Mesenchymal stem cell (in vitro differentiated cells and primary cell): ENCODE measurements around the gene IL18BP.

Source experiments
- DNase-seq: peaks from one replicate; pipeline ENCODE4 v3.0.0-alpha.2; 2013
- H2AFZ ChIP-seq: one replicate; pipeline ENCODE4 v1.6.1; 2013; ENCODE audit warnings: low read depth, mild to moderate bottlenecking, control low read depth, inconsistent platforms, low read length, moderate library complexity
- H2AK5ac ChIP-seq: 2 replicates; pipeline ENCODE4 v1.6.1; 2013; ENCODE audit warnings: low read length, moderate library complexity, mild to moderate bottlenecking, inconsistent platforms; ENCODE audit not compliant: severe bottlenecking
- H2BK120ac ChIP-seq: one replicate; pipeline ENCODE4 v1.6.1; 2013; ENCODE audit warnings: low read depth, mild to moderate bottlenecking, inconsistent platforms, low read length, moderate library complexity
- H2BK12ac ChIP-seq, 2 experiments: one replicate each; pipeline ENCODE4 v1.6.1; 2013; ENCODE audit warnings: inconsistent platforms in 2 of 2, low read length in 2 of 2, mild to moderate bottlenecking in 2 of 2, moderate library complexity in 2 of 2, control low read depth in 1 of 2
- H2BK15ac ChIP-seq: one replicate; pipeline ENCODE4 v1.6.1; 2013; ENCODE audit warnings: mild to moderate bottlenecking, low read depth, inconsistent platforms; ENCODE audit not compliant: poor library complexity, severe bottlenecking
- H2BK5ac ChIP-seq: 2 replicates; pipeline ENCODE4 v1.6.1; 2013; ENCODE audit warnings: low read depth, mild to moderate bottlenecking, low read length, control low read depth, inconsistent platforms; ENCODE audit not compliant: poor library complexity, severe bottlenecking
- H3K14ac ChIP-seq, 2 experiments: one replicate each; pipeline ENCODE4 v1.6.1; 2013; ENCODE audit warnings: inconsistent platforms in 2 of 2, low read length in 2 of 2, control low read depth in 1 of 2, mild to moderate bottlenecking in 1 of 2, moderate library complexity in 1 of 2
- H3K18ac ChIP-seq, 2 experiments: one replicate each; pipeline ENCODE4 v1.6.1; 2013; ENCODE audit warnings: inconsistent platforms in 2 of 2, low read length in 2 of 2, control low read depth in 1 of 2, low read depth in 1 of 2, mild to moderate bottlenecking in 1 of 2
- H3K23ac ChIP-seq, 2 experiments: one replicate each; pipeline ENCODE4 v1.6.1; 2013; ENCODE audit warnings: inconsistent platforms in 2 of 2, low read length in 2 of 2, mild to moderate bottlenecking in 2 of 2, moderate library complexity in 2 of 2, control low read depth in 1 of 2
- H3K27ac ChIP-seq: 2 replicates; pipeline ENCODE4 v1.5.1; 2013; ENCODE audit warnings: mild to moderate bottlenecking, moderate library complexity, low read length, control low read depth, inconsistent platforms; ENCODE audit not compliant: poor library complexity, severe bottlenecking
- H3K27me3 ChIP-seq, 2 experiments: 2 replicates each; pipeline versions ENCODE4 v1.6.1 to v1.7.0; 2013; ENCODE audit warnings: low read length in 2 of 2, mild to moderate bottlenecking in 2 of 2, moderate library complexity in 2 of 2, control low read depth in 1 of 2, inconsistent platforms in 1 of 2; ENCODE audit not compliant: control insufficient read depth in 1 of 2, insufficient read depth in 1 of 2
- H3K36me3 ChIP-seq, 2 experiments: 2 replicates each; pipeline versions ENCODE4 v1.6.1 to v1.7.0; 2013; ENCODE audit warnings: low read length in 2 of 2, control low read depth in 1 of 2, inconsistent platforms in 1 of 2, low read depth in 1 of 2, mild to moderate bottlenecking in 1 of 2; ENCODE audit not compliant: insufficient read depth in 2 of 2, control insufficient read depth in 1 of 2
- H3K4ac ChIP-seq, 2 experiments: one replicate each; pipeline ENCODE4 v1.6.1; 2013; ENCODE audit warnings: inconsistent platforms in 2 of 2, low read length in 2 of 2, mild to moderate bottlenecking in 2 of 2, moderate library complexity in 2 of 2, control low read depth in 1 of 2, low read depth in 1 of 2
- H3K4me1 ChIP-seq: 2 replicates; pipeline ENCODE4 v1.6.1; 2013; ENCODE audit warnings: low read depth, low read length, control low read depth; ENCODE audit not compliant: control insufficient read depth, insufficient read depth
- H3K4me2 ChIP-seq: 2 replicates; pipeline ENCODE4 v1.6.1; 2013; ENCODE audit warnings: low read length, mild to moderate bottlenecking, inconsistent platforms; ENCODE audit not compliant: poor library complexity, severe bottlenecking
- H3K4me3 ChIP-seq, 2 experiments: 2 replicates each; pipeline versions ENCODE4 v1.5.1 to v1.7.0; 2013; ENCODE audit warnings: low read length in 2 of 2, mild to moderate bottlenecking in 2 of 2, control low read depth in 1 of 2, low read depth in 1 of 2; ENCODE audit not compliant: insufficient read depth in 1 of 2
- H3K79me1 ChIP-seq: replicated peaks from 2 replicates; pipeline ENCODE4 v1.6.1; 2013; ENCODE audit warnings: mild to moderate bottlenecking, control low read depth, low read length, inconsistent platforms; ENCODE audit not compliant: poor library complexity, severe bottlenecking
- H3K9ac ChIP-seq: 2 replicates; pipeline ENCODE4 v1.7.0; 2013; ENCODE audit warnings: mild to moderate bottlenecking, low read length, moderate library complexity
- H3K9me3 ChIP-seq: 2 replicates; pipeline ENCODE4 v1.7.0; 2013; ENCODE audit warnings: mild to moderate bottlenecking, low read length; ENCODE audit not compliant: control insufficient read depth
- H4K8ac ChIP-seq: one replicate; pipeline ENCODE4 v1.6.1; 2013; ENCODE audit warnings: inconsistent platforms, mild to moderate bottlenecking, low read length, moderate library complexity
- H4K91ac ChIP-seq: one replicate; pipeline ENCODE4 v1.6.1; 2013; ENCODE audit warnings: mild to moderate bottlenecking, low read length, inconsistent platforms
- WGBS: methylation state at CpG from one replicate; pipeline ENCODE4 v1.1.7; 2013; ENCODE audit warnings: mixed read lengths; 5-methylcytosine and 5-hydroxymethylcytosine counted together

Gene IL18BP

GRCh38 chr11:72007089-72007476, 8.4 kb downstream of the IL18BP start:
- Histone ChIP-seq H3K36me3 (peaks cover 92 to 98% of the 10 kb centered on the region in 2 experiments), H4K8ac (no peak overlapping the region), H3K4me2 (no peak overlapping the region), H2AFZ (no peak overlapping the region), H2BK5ac (no peak overlapping the region), H3K4me3 (no peak overlapping the region), H2AK5ac (no peak overlapping the region), H2BK120ac (no peak overlapping the region), H3K14ac (no peak overlapping the region), H3K23ac (no peak overlapping the region), H3K4me1 (peaks cover 19% of the 10 kb centered on the region), H3K4ac (no peak overlapping the region), H3K9me3 (no peaks in the 10 kb centered on the region), H3K27me3 (no peaks in the 10 kb centered on the region), H2BK15ac (no peak overlapping the region), H3K79me1 (peaks cover 33% of the 10 kb centered on the region), H3K9ac (no peak overlapping the region), H2BK12ac (no peak overlapping the region), H3K18ac (no peak overlapping the region), H3K27ac (no peak overlapping the region), H4K91ac (no peak overlapping the region)
- WGBS = 96% methylated on average over 15 of the region's 15 CpGs
- no peak for DNase-seq

GRCh38 chr11:72007587-72007986, 8.9 kb downstream of the IL18BP start:
- no peak overlapping the region for H3K14ac ChIP-seq
- H2BK12ac ChIP-seq = no peak overlapping the region
- no peaks in the 10 kb centered on the region for H3K27me3 ChIP-seq
- no peak overlapping the region for H3K27ac ChIP-seq
- H4K8ac ChIP-seq = no peak overlapping the region
- no peak overlapping the region for H3K4me2 ChIP-seq
- H2AFZ ChIP-seq = no peak overlapping the region
- no peak overlapping the region for H4K91ac ChIP-seq
- no peak overlapping the region for H2BK15ac ChIP-seq
- H3K4me1 ChIP-seq = peaks cover 23% of the 10 kb centered on the region
- no peak overlapping the region for H2AK5ac ChIP-seq
- H3K9me3 ChIP-seq = no peaks in the 10 kb centered on the region
- H3K18ac ChIP-seq = no peak overlapping the region
- 95% methylated on average over 5 of the region's 5 CpGs for WGBS
- H3K9ac ChIP-seq = no peak overlapping the region
- H2BK120ac ChIP-seq = no peak overlapping the region
- no peak overlapping the region for H3K4ac ChIP-seq
- no peak for DNase-seq
- H3K4me3 ChIP-seq = no peak overlapping the region
- H2BK5ac ChIP-seq = no peak overlapping the region
- H3K23ac ChIP-seq = no peak overlapping the region
- H3K79me1 ChIP-seq = peaks cover 33% of the 10 kb centered on the region
- peaks cover 94 to 98% of the 10 kb centered on the region in 2 experiments for H3K36me3 ChIP-seq

GRCh38 chr11:72008728-72009127, 10.0 kb downstream of the IL18BP start:
- Histone ChIP-seq H2BK15ac (no peak overlapping the region), H3K27ac (no peak overlapping the region)
- WGBS = 100% methylated on average over 7 of the region's 7 CpGs

GRCh38 chr11:72009156-72009555, 10.4 kb downstream of the IL18BP start:
- H3K18ac ChIP-seq = no peak overlapping the region
- H2BK15ac ChIP-seq = no peak overlapping the region
- H3K14ac ChIP-seq = no peak overlapping the region
- 97% methylated on average over 6 of the region's 6 CpGs for WGBS
- no peak overlapping the region for H3K23ac ChIP-seq
- H2BK5ac ChIP-seq = no peak overlapping the region
- no peak overlapping the region for H2BK12ac ChIP-seq
- H3K4ac ChIP-seq = no peak overlapping the region
- no peak overlapping the region for H4K8ac ChIP-seq
- H3K79me1 ChIP-seq = peaks cover 36% of the 10 kb centered on the region
- H3K9ac ChIP-seq = no peak overlapping the region
- H3K4me1 ChIP-seq = peaks cover 39% of the 10 kb centered on the region
- no peak overlapping the region for H3K4me3 ChIP-seq
- no peaks in the 10 kb centered on the region for H3K27me3 ChIP-seq
- no peaks in the 10 kb centered on the region for H3K9me3 ChIP-seq
- no peak overlapping the region for H3K27ac ChIP-seq
- H2AK5ac ChIP-seq = no peak overlapping the region
- H3K36me3 ChIP-seq = peaks cover 95 to 96% of the 10 kb centered on the region in 2 experiments
- no peak overlapping the region for H3K4me2 ChIP-seq
- H2BK120ac ChIP-seq = no peak overlapping the region
- no peak for DNase-seq
- H2AFZ ChIP-seq = no peak overlapping the region
- no peak overlapping the region for H4K91ac ChIP-seq

More at GRCh38 chr11:72008728-72009127, 10.0 kb downstream of the IL18BP start:
- no peak overlapping the region for H2AFZ ChIP-seq
- no peaks in the 10 kb centered on the region for H3K9me3 ChIP-seq
- peaks cover 36% of the 10 kb centered on the region for H3K79me1 ChIP-seq
- H3K4ac ChIP-seq = no peak overlapping the region
- no peak overlapping the region for H2BK5ac ChIP-seq
- no peak overlapping the region for H4K91ac ChIP-seq
- H2BK12ac ChIP-seq = no peak overlapping the region
- H2BK120ac ChIP-seq = no peak overlapping the region
- H3K36me3 ChIP-seq = peaks cover 95 to 96% of the 10 kb centered on the region in 2 experiments
- H3K14ac ChIP-seq = no peak overlapping the region
- H2AK5ac ChIP-seq = no peak overlapping the region
- H3K4me1 ChIP-seq = peaks cover 34% of the 10 kb centered on the region
- H3K23ac ChIP-seq = no peak overlapping the region
- H3K4me2 ChIP-seq = no peak overlapping the region
- H3K4me3 ChIP-seq = no peak overlapping the region
- H4K8ac ChIP-seq = no peak overlapping the region
- no peak overlapping the region for H3K18ac ChIP-seq
- no peak overlapping the region for H3K9ac ChIP-seq
- no peak for DNase-seq
- no peaks in the 10 kb centered on the region for H3K27me3 ChIP-seq
